CD1c-positive myeloid dendritic cell (primary cell): ENCODE data around the gene PLEKHA6.

ENCODE experiments used
- DNase-seq: peaks from one replicate; pipeline ENCODE4 v3.0.0-alpha.2; 2016; ENCODE audit errors: extremely low spot score

The PLEKHA6 gene

DNA sequence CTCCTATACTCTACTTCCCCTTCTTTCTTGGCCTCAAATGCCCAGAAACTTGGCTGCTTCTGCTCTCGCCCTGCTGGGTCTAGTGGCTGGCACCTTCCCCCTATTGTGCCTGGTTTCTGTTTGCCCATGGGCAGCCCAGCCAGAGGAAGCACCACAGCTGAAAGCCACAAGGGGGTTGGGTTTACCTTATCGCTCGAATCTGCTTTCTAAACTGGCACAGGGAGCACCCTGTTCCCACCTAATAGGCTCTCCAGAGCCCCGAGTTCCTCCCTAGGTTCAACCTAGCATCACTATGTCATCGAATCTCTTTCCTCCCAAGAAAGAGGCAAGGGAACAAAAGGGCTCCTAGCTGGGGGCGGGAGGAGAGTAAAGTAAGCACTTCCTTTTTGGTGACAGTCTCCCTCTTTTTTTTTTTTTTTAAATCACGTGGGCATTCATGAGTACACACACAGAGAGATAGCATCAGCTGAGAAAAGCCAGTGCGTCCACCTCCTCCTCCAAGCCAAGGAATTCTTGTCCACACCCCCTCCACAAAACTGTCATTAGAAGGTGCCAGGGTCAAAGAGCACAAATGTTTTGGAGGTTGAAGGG is 72.8 kb downstream of the PLEKHA6 start:
- DNase-seq = peak; percentile 86

DNA sequence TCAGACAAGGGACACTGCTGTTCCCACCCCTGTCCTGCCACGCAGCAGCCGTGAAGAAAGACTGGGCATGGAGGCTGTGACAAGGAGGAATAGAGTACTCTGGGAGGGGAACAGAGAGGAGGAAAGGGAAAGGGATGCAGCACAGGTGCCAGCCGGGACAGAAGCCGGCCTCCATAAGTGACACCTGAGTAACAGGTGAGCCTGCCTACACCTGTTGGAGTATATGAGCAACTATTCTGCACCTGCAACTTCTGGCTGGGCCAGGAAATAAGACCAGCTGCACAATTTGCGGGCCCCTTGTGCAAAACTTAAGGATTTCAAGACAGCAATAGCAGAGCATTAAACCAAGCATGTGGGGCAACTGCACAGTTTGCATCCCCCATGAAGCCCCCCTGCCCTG is 73.4 kb downstream of the PLEKHA6 start:
- DNase-seq = no peak

DNA sequence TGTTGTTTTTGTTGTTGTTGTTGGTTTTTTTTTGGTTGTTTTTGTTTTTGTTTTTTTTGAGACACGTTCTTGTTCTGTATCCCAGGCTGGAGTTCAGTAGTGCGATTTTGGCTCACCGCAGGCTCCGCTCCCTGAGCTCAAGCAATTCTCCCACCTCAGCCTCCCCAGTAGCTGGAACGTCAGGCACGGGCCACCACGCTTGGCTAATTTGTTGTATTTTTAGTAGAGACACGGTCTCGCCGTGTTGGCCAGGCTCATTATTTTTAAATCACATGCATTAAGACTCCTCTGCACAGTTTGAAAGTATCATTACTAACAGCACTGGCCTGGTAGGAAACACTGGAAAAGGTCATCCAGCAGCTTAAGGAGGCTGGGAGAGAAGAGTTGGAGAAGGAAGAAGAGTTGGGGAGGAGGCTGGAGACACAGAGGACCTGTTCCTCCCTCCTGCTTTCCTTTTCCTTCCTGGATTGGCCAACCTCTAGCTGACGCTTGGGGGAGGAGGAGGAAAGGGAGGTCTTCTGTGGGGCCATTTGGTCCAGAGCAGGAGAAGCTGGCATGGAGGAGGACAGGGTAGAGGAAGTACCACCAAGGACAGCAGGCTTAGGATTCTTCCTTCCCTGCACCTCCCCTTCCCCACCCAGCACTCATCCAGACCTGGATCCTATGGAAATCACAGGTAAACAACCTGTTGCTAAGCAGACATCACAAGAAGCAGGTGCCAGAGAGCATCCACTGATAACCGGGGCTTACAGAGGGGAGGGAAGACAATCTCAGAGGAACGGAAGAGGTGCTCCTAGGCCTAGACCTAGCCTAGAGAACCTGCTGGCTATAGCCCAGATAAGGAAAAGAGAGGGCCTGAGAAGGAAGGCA is 74.1 kb downstream of the PLEKHA6 start:
- no peak for DNase-seq

DNA sequence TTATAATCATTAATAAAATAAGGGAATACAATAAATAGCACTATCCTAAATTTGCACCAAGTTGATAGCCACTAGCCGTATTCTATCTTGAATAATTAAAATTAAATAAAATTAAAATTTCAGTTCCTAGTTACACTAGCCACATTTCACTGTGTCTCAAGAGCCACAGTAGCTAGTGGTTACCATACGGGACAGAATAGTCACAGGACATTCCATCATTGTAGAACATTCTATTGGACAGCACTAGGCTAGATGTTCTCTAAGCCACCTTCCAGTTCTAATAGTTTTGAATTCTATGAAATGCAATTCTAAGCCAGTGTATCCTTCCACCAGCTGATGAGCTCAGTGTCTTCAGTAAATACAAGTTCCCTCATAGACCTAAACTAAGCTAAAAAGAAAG is 74.8 kb downstream of the PLEKHA6 start:
- DNase-seq = no peak

DNA sequence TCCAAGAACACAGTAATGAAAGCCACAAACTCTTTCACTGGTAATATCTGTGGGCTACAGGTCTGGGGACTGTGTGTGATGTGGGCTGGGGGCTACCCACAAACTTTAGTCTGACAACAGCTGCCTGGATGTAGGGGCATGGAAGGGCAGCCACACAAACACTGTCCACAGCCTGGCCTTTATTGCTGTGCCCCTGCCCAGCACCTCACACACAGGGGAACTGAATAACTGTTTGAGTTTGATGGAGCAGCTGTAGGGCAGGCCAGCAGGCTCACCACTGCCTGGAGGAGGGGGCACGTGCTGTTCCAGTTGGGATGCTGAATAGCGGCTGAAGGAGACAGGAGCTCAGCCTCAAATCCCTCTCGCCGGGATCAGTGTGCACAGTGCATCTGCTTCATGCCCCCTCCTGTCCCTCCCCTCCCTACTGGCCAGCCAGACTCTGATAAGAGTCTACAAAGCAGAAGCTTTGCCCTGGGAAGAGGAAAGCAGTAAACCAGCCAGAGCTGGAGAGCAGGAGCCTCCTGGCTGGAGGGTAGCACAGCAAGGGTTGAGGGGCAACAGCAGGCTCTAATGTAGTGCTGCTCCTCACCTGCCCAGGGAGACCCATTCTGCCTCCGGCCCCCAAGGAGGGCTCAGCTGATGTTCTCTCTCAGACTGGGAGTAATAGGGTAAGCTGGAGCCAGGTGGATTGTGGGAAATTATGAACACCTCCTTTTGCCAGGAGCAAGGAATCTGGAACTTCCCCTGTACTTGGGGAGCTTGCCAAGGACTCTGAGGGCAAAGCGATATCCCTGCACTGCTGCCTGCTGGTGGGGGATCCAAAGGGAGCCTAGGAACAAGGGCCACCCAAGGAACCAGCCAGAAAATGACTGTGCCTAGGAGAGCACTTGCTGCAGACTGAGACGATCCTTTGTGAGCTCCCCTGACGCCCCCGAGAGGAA is 75.7 kb downstream of the PLEKHA6 start:
- no peak for DNase-seq

DNA sequence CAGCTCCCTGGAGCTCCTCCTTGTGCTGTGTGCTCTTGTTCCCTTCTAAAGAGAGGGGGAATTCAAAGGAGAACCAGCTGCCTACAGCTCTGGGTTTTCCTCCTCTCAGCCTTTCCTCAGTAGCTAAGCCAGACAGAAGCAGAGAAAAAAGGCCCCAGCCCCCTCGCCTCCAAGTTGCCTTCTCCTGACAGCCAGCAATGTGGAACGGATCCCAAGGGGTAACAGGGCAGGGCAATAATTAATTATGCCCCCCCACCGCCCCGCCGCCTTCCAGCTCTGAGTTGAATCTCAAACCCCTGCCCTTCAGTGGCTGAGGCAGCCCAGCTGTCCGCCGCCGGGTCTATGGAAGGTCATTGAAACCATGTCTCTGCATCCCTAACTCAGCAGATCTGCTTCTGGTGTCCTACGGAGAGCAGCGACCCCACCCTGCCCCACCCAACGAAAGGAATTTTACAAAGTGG is 76.9 kb downstream of the PLEKHA6 start:
- no peak for DNase-seq

DNA sequence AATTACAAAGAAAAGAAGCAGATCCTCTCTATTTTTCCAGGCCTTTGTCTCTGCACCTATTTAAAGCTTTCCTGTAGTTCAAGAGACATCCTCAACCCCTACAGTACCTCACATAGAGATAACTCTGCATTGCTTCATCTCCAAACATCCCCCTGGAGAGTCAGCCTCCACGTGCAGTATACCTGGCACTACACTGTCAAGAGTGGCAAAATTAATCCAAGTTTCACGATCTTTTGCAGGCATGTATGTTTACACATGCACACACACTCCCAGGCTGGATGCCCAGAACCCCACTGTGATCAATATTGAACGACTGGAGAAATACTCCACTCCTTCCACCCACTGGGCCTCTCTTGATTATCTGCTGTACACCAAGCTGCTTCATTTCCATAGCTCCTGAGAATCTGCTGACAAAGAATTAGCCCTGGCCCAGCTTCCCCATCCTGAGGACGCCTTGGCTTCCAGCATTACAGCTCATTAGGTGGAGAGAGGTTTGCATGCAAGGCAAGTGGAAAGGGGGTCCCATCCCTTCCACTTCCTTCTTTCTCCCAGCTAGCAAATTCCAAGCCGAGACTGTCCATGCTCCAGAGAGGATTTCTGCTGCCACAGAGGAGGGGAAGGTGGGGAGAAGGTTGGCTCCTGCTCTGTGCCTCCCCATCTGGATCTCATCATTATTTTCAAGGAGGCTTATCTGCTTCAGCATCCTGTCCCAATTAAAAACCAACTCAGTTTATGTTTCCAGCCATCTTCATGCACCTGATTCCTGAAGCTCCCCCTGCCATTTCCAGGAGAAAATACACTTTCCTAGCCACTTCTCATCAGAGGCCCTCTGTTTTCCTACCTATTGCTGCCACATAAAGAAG is 79.4 kb downstream of the PLEKHA6 start:
- DNase-seq = no peak

DNA sequence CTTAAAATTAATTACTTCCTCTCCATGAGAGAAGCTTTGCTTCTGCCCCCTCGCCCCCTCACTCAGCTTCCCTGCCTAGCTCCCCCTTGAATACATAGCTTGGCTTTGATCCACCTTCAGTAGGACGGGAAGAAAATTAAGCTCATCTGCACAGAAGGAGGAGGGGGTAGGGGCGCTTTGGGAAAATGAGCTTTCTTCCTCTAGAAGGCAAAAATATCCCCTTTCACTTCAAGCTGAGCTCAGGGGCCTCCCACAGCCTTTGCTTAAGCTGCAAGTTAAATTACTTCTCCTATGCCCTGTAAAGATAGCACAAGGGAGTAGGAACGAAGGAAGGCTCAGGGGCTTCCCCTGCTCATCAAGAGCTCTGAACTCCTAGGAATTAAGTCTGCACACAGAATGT is 80.8 kb downstream of the PLEKHA6 start:
- DNase-seq = peak; percentile 36

DNA sequence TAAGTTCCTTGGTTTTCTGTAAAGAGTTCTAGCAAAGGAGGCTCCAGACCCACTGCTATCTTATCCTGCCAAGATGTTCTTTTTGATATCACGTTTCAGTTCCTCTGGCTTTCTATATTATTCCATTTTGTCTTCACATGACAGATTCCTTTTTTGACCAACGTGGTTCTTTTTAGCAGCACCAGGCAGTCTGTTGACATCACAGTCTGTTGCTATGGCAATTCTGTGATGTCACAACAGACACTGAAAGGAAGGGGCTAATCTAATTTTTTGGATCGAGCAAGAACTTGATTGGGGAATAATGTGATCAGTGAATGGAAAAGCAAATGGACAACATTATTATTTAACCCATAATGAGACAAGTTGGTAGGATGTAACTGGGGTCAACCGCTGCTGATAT is 81.5 kb downstream of the PLEKHA6 start:
- DNase-seq = peak; percentile 35

DNA sequence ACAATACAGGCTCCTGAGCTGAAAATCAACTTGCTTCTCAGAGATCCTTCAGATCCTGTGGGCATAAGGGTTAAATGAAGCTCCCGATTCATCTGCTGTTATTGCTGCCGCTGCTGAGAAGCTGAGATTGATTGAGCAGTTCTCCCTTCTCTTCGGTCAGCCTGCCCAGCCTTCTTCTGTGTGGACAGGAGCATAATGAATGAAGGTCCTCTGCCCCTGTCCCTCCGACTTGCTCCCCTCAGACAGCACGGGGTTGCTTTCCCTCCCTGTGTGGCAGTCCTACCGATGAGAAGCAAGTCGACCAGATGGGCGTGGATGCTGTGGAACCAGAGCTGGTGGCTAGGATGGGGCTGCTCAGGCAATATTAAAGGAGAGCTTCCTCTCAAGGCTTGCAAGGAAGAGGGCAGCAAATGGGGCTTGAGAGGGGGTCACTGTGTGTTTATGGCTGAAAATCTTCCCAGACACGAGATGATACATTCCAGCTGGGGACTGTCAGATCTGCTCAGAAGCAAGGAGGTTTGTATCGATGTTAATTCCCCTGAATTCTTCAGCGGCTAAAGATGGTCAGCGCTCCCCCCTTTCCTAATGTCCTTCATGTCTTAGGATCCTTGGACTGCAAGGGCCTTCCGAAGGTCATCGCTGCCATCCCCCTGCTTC is 82.0 kb downstream of the PLEKHA6 start:
- no peak for DNase-seq

DNA sequence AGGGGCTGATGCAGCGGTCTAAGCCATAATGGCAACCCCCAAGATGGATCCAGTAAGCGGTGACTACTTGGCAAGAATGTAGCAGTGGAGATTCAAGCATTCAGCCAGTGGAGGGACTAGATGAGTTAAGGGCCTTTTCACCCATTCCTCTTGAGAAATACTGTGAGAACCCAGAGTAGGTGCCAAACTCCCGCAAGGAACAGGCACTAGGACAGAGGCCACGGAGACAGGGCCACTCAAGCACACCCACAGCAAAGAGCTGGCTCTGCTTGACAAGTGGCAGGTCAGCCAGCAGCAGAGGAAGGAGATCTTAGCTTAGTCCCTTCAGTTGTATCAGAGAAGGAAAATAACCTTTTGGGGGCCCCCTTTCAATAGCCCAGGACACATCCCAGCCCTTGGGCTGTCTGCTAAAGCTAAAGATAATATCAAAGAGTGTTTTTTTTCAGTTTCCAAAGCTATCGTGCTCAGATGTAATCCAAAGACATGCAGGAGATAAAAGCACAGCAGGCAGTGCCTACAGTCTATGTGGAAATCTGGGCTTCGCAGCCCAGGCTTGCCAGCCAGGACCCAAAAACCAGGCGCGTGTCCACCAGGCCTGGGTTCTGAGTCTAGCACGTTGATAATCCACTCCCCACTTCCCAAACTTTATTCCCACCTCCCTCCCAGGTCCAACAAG is 83.9 kb downstream of the PLEKHA6 start:
- no peak for DNase-seq

DNA sequence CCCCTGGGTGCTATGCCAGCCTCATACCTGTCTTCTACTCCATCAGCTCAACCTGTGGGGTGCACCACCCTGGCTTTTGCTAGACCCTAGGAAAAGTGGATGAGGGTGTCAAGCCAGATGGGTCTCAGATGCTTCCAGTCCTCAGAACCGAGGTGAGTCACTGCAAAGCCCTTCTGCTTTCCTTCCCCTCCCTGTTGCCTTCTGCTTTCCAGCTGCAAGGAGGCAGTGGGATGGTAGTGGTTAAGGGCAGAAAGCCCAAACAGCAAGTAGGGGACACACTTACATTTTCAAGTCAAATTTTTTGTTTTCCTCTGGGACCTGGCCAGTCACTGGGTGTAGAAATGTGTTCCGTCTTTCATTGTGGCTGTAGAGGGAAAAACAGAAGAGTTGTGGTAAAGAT is 85.3 kb downstream of the PLEKHA6 start:
- DNase-seq = no peak

DNA sequence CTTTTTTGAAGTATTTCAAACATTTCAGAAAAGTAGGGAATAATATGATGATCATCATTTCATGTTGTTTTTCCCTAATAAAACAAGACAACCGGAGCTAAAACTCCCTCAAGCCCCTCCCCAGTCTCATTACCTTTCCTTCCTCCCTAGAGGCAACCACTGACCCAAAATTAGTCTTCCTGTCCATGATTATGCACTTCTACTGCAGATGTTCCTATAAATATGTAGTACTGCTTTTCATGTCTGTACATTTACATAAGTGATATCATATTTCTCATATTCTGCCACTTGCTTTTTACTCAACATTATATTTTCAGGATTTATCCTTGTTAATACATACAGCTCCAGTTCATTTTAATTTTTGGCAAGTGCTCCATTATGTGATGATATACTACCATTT is 87.2 kb downstream of the PLEKHA6 start:
- no peak for DNase-seq

DNA sequence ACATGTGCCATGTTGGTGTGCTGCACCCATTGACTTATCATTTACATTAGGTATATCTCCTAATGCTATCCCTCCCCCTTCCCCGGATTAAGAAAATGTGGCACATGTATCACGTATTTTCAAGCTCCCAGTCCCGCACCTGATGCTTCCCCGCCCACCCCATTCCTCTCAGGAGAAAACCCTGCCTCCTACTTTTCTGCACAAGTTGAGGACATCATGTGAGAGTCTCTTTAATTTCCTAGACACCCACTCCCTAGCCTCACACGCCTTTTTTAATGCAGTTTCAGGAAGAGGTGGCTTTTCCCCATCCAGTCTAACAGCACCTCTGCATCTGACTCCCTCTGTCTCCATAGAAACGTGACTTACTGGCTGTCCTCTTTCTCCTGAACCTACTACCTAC is 87.8 kb downstream of the PLEKHA6 start:
- DNase-seq = no peak

DNA sequence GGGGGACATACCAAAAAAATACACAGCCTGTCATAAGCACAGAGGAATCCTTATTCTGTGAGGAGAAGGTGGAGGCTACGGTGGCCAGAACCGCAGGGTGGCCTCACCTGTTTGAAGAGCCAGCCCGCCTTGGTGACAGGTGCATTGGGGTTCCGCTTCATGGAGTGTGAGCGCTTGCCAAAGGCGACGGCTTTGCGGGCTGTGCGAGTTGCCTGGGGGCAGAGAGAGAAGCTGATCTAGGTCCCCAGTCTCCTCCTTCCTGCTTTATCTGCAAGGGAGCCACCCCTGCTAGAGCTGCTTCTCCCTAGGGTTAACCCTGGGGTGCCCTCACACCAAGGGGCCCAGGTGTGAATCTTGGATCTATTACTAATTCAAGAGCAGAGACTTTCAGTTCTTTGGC is 91.6 kb downstream of the PLEKHA6 start:
- no peak for DNase-seq

DNA sequence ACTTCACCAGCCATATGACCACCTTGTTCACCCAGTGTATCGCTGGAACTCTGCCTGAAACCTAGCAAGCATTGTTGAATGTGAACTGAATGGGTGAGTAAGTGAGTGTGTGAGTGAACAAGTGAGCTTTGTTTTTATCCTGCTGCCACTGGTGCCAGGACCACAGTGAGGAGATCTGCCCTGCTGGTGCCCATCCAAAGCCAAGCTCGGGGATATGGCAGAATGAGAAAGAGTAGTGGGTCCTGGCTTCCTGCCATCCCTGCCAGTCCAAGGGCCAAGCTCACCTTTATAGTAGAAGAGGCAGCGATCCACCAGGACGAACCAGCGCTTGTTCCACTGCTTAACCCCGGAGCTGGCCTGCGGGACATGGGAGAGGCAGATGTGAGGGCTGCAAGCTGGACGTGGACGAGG is 92.5 kb downstream of the PLEKHA6 start:
- DNase-seq = no peak

DNA sequence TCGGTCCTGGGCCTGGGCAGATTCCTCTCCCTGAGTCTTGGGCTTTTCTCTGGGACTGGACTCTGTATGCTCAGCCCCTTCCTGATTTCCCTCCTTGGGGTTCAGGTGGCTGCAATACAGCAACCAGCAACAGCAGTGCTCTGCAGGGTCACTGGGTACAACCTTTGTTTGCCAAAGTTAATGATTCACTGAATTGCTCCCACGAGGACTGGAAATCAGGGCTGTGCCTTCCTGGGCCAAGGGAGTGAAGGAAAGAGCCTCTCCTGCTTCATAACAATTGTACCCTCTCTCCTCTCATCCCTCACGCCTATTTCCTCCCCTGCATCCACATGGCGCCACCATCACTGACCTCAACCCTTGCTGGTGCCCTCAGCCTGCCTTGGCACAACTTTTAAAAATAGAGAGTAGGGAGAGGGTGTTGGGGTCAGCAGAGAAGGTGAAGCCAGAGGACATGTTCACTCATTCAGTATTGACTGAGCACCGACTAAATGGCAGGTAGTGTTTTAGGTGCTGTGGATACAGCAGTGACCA is 93.2 kb downstream of the PLEKHA6 start:
- no peak for DNase-seq

DNA sequence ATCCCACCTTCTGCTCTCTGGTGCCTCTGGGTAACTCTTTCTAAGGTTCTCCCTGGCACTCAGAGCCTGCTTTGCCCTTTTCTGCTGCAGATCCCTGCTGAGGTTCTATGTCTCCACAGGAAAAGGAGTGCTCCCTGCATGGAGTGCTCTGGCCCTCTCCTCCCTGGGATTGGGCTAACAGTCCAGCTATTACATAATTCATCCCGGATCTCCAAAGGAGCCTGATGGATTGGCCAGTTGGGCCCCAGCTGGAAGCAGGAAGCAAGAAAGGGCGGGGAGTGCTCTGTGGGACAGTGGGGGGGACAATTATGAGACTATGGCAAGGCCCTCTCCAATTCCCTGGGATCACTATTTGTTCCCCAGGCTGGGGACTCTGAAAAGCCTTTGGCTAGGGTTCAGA is 94.1 kb downstream of the PLEKHA6 start:
- no peak for DNase-seq

DNA sequence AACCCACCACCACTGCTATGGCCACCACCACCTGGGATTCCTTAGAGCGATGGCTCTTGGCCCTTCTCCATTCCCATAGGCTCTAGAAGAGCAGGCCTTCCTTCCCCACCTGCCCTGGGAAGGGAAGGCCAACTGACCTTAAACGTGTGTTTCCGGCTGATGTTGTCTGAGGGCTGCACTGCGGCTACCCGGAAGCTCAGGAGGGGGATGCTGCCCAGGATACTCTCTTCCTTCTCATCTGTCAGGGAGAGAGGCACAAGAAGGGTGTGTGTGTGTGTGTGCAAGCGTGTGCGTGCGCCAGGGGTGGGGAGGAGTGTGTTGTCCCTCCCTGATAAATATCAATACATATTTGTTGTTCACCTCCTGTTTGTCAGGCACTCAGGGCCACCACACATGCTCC is 94.9 kb downstream of the PLEKHA6 start:
- DNase-seq = no peak
